ENCODE measurements around the gene PSMD3. TPM values are rescaled to one million over a fixed set of nuclear protein-coding genes. Genes with fewer than 3 reads are reported as not detected.

PSMD3 gene
- total RNA-seq: 10 to 100 TPM; 56.2 to 99.2 TPM
- polyA plus RNA-seq: 100 to 1,000 TPM in 1 of 2 donors, 10 to 100 TPM in 1; 70.4 to 105 TPM
- long read RNA-seq, donor 1, transcript PSMD3-201 (12 exons, 2,158 nt): major isoform, 18 of 40 reads
- long read RNA-seq, donor 1, partial matches to known transcripts: 19 of 40 reads
- long read RNA-seq, donor 1, other reads (novel, unspliced or antisense): 0 of 40 reads
- long read RNA-seq, donor 2, transcript PSMD3-201 (12 exons, 2,158 nt): major isoform, 8 of 13 reads
- long read RNA-seq, donor 2, partial matches to known transcripts: 5 of 13 reads
- long read RNA-seq, donor 2, other reads (novel, unspliced or antisense): 0 of 13 reads
- long read RNA-seq, donor 3, transcript PSMD3-201 (12 exons, 2,158 nt): major isoform, 10 of 16 reads
- long read RNA-seq, donor 3, partial matches to known transcripts: 6 of 16 reads
- long read RNA-seq, donor 3, other reads (novel, unspliced or antisense): 0 of 16 reads
- long read RNA-seq, donor 4, partial matches to known transcripts: 5 of 8 reads
- long read RNA-seq, donor 4, other reads (novel, unspliced or antisense): 0 of 8 reads
- long read RNA-seq, donor 5, transcript PSMD3-201 (12 exons, 2,158 nt): major isoform, 27 of 82 reads
- long read RNA-seq, donor 5, partial matches to known transcripts: 55 of 82 reads
- long read RNA-seq, donor 5, other reads (novel, unspliced or antisense): 0 of 82 reads

DNA sequence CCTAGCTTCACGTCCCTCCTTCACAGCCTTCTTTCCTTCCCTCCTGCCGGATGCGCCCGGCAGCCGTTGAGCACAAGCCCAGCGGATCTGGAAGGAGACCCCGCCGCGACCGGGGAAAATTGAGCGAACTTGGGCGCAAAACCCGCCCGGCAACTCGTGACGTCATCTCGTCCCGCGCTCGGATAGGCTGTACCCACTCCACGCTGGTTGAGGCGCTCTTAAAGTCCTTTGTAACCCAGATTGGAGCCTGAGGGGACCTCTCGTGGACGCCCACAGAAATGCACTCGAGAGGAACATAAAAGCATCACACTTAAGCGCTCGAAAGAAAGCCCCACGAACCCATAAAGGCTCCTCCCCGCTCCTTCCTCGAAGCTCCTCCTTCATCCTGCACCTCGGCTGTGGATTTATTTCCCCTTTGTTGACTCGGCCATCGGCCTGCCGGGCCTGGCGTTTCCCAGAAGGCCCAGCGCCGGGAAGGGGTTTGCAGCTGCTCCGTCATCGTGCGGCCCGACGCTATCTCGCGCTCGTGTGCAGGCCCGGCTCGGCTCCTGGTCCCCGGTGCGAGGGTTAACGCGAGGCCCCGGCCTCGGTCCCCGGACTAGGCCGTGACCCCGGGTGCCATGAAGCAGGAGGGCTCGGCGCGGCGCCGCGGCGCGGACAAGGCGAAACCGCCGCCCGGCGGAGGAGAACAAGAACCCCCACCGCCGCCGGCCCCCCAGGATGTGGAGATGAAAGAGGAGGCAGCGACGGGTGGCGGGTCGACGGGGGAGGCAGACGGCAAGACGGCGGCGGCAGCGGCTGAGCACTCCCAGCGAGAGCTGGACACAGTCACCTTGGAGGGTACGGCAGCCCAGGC lies at the start of gene PSMD3:
Gene PSMD3, plus strand, starts transcription at position 457 of the 856 bp plus-strand sequence. Its CDS starts 164 bp downstream, at position 621.
- peak; percentile 95 for ATAC-seq (ENCODE audit: insufficient read depth, low FRiP score)
- Histone ChIP-seq H3K27me3 (ENCODE audit: control insufficient read depth in 3 of 3, insufficient read depth in 3 of 3, low read length in 2 of 3) (peaks cover 0 to 1% (median 0%) of the 10 kb centered on the region in 3 donors), H3K4me1 (ENCODE audit: control insufficient read depth in 5 of 5, insufficient read depth in 5 of 5, low read length in 5 of 5) (peaks cover 0 to 17% (median 5%) of the 10 kb centered on the region in 5 donors), H3K27ac (ENCODE audit: low read depth in 1 of 2, low read length in 1 of 2) (peak within 1 kb of the TSS; percentile 98 to 99), H3K4me3 (peak within 1 kb of the TSS; percentile 100), H3K9ac (ENCODE audit: insufficient read depth in 1 of 2, low read length in 2 of 2) (peak within 1 kb of the TSS; percentile 93 to 94), H3K9me3 (ENCODE audit: control insufficient read depth in 4 of 4, insufficient read depth in 3 of 4, low read length in 3 of 4) (no peaks in the 10 kb centered on the region), H3K36me3 (ENCODE audit: control insufficient read depth in 4 of 4, insufficient read depth in 4 of 4, low read length in 4 of 4) (peaks cover 11 to 22% (median 13%) of the 10 kb centered on the region in 4 donors)
- TF ChIP-seq, protein P1, sequence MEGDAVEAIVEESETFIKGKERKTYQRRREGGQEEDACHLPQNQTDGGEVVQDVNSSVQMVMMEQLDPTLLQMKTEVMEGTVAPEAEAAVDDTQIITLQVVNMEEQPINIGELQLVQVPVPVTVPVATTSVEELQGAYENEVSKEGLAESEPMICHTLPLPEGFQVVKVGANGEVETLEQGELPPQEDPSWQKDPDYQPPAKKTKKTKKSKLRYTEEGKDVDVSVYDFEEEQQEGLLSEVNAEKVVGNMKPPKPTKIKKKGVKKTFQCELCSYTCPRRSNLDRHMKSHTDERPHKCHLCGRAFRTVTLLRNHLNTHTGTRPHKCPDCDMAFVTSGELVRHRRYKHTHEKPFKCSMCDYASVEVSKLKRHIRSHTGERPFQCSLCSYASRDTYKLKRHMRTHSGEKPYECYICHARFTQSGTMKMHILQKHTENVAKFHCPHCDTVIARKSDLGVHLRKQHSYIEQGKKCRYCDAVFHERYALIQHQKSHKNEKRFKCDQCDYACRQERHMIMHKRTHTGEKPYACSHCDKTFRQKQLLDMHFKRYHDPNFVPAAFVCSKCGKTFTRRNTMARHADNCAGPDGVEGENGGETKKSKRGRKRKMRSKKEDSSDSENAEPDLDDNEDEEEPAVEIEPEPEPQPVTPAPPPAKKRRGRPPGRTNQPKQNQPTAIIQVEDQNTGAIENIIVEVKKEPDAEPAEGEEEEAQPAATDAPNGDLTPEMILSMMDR (IDR thresholded peaks at IDR 0.05; ENCODE audit: control extremely low read depth, extremely low read depth): peak; percentile 82
- peak; percentile 100 for DNase-seq
- 0% methylated on average over 81 to 84 of the region's 84 CpGs for WGBS, 2 donors

DNA sequence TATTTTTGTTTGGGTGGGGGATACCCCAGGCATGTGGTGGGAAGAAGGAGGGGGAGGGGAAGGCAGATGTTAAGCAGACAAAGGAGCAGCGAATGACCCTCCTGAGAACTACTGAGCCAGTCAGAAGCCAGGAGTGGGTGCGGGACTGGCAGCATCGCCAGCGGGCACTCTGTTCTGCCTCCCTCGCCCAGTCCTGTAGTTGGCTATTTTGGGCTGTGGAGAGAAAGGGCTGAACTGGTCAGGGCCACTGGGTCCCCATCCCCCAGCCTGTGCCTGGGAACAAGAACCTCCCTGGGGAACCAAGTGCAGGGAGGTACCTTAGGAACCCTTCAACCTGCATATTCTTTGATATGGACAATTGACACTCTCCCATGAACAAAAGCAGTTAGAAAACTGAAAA lies 46.7 kb upstream of the PSMD3 start:
- DNase-seq: no peak
- WGBS, 2 donors: 89 to 96% methylated on average over 5 of the region's 5 CpGs
- no peak for ATAC-seq (ENCODE audit: insufficient read depth, low FRiP score)

DNA sequence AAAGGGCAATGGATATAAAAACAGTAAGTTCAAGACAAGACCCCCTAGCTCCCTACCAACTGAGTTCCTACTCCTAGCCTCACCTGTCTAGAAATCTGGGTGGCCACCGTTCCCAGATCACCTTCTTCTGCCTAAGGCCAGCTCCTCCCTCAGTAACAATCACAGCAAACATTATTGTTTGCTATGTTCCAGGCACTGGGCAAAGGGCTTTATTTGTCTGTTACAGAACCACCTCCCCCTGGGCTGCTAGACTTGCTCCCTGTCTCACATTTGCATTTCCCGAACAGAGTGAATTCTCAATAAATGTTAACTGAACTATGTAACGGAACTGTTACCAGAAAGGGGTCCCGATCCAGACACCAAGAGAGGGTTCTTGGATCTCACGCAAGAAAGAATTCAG lies 46.3 kb upstream of the PSMD3 start:
- TF ChIP-seq, protein P1 (IDR thresholded peaks at IDR 0.05; ENCODE audit: control extremely low read depth, extremely low read depth): no peak
- Histone ChIP-seq H3K27ac (ENCODE audit: low read depth in 1 of 2, low read length in 1 of 2) (peak overlapping the region in 1 of 2 donors; percentile 2), H3K36me3 (ENCODE audit: control insufficient read depth in 4 of 4, insufficient read depth in 4 of 4, low read length in 4 of 4) (no peaks in the 10 kb centered on the region), H3K4me1 (ENCODE audit: control insufficient read depth in 5 of 5, insufficient read depth in 5 of 5, low read length in 5 of 5) (peaks cover 0 to 3% (median 0%) of the 10 kb centered on the region in 5 donors), H3K9me3 (ENCODE audit: control insufficient read depth in 4 of 4, insufficient read depth in 3 of 4, low read length in 3 of 4) (no peaks in the 10 kb centered on the region), H3K27me3 (ENCODE audit: control insufficient read depth in 3 of 3, insufficient read depth in 3 of 3, low read length in 2 of 3) (no peaks in the 10 kb centered on the region), H3K4me3 (no peak overlapping the region), H3K9ac (ENCODE audit: insufficient read depth in 1 of 2, low read length in 2 of 2) (no peak overlapping the region)
- 81 to 89% methylated on average over 5 of the region's 5 CpGs for WGBS, 2 donors
- DNase-seq: no peak
- ATAC-seq (ENCODE audit: insufficient read depth, low FRiP score): no peak

More for the DNA sequence above, 46.7 kb upstream of the PSMD3 start:
- H3K4me1 ChIP-seq (ENCODE audit: control insufficient read depth in 5 of 5, insufficient read depth in 5 of 5, low read length in 5 of 5): peaks cover 0 to 5% (median 0%) of the 10 kb centered on the region in 5 donors
- no peaks in the 10 kb centered on the region for H3K27me3 ChIP-seq (ENCODE audit: control insufficient read depth in 3 of 3, insufficient read depth in 3 of 3, low read length in 2 of 3)
- H3K9me3 ChIP-seq (ENCODE audit: control insufficient read depth in 4 of 4, insufficient read depth in 3 of 4, low read length in 3 of 4): no peaks in the 10 kb centered on the region
- H3K9ac ChIP-seq (ENCODE audit: insufficient read depth in 1 of 2, low read length in 2 of 2): no peak overlapping the region
- H3K27ac ChIP-seq (ENCODE audit: low read depth in 1 of 2, low read length in 1 of 2): peak overlapping the region in 1 of 2 donors; percentile 2
- H3K36me3 ChIP-seq (ENCODE audit: control insufficient read depth in 4 of 4, insufficient read depth in 4 of 4, low read length in 4 of 4): no peaks in the 10 kb centered on the region
- TF ChIP-seq, protein P1 (IDR thresholded peaks at IDR 0.05; ENCODE audit: control extremely low read depth, extremely low read depth): no peak
- H3K4me3 ChIP-seq: no peak overlapping the region
